CD4-positive, alpha-beta T cell (primary cell): Measurements from ENCODE around the gene NEXN. TPM values are rescaled to one million over a fixed set of nuclear protein-coding genes. Genes with fewer than 3 reads are reported as not detected.

Experiments
- ATAC-seq: fragments of 200-7000 bp; cut with Tn5 transposase; one replicate; pipeline ENCODE4 v1.10.0; 2022; ENCODE audit warnings: mild to moderate bottlenecking; ENCODE audit not compliant: poor library complexity
- CTCF ChIA-PET: fragments of 350-600 bp; sonication (Branson Sonifier 250); formaldehyde crosslinking; loops from one replicate; lab custom pipeline; 2021; ENCODE audit warnings: antibody characterized with exemption, inconsistent platforms; lab: Charles Lee
- POLR2A ChIA-PET: fragments of 350-600 bp; sonication (Branson Sonifier 250); formaldehyde crosslinking; loops from one replicate; lab custom pipeline; 2021; ENCODE audit warnings: antibody characterized with exemption, inconsistent platforms; lab: Charles Lee
- DNase-seq, 14 experiments: peaks; one replicate each; pipeline ENCODE4 v3.0.0-alpha.2; 2013 to 2020; ENCODE audit warnings: mixed read lengths in 2 of 14
- H3K27ac ChIP-seq, 2 donors: one replicate each; pipeline versions ENCODE4 v1.5.1 to v1.7.0; 2013; ENCODE audit warnings: low read length in 2 of 2, low read depth in 1 of 2, mild to moderate bottlenecking in 1 of 2
- H3K27me3 ChIP-seq, 2 experiments: 1 replicate in 1 of 2; 2 replicates in 1 of 2; pipeline versions ENCODE4 v1.6.1 to v1.7.0; 2013; ENCODE audit warnings: low read length in 2 of 2, control low read depth in 1 of 2, mild to moderate bottlenecking in 1 of 2, moderate library complexity in 1 of 2; ENCODE audit not compliant: insufficient read depth in 2 of 2, control insufficient read depth in 1 of 2
- H3K36me3 ChIP-seq: one replicate; pipeline ENCODE4 v1.6.1; 2013; ENCODE audit warnings: low read length, control low read depth; ENCODE audit not compliant: insufficient read depth
- H3K4me1 ChIP-seq: one replicate; pipeline ENCODE4 v1.6.1; 2013; ENCODE audit warnings: low read length, control low read depth; ENCODE audit not compliant: insufficient read depth
- H3K4me3 ChIP-seq: one replicate; pipeline ENCODE4 v1.5.1; 2013; ENCODE audit warnings: mild to moderate bottlenecking, low read length, moderate library complexity
- H3K9me3 ChIP-seq, 2 experiments: 1 replicate in 1 of 2; 2 replicates in 1 of 2; pipeline versions ENCODE4 v1.6.1 to v1.7.0; 2013; ENCODE audit warnings: low read length in 2 of 2, mild to moderate bottlenecking in 2 of 2, control low read depth in 1 of 2, moderate library complexity in 1 of 2; ENCODE audit not compliant: control insufficient read depth in 1 of 2, insufficient read depth in 1 of 2
- H3K27ac Mint-ChIP-seq: one replicate; pipeline ENCODE4 v1.8.0; 2020; ENCODE audit warnings: mixed read lengths
- H3K27me3 Mint-ChIP-seq: one replicate; pipeline ENCODE4 v1.8.0; 2021; ENCODE audit warnings: mixed read lengths
- H3K36me3 Mint-ChIP-seq: one replicate; pipeline ENCODE4 v1.8.0; 2021; ENCODE audit warnings: low read depth, mixed read lengths
- H3K4me1 Mint-ChIP-seq: one replicate; pipeline ENCODE4 v1.8.0; 2021; ENCODE audit warnings: low read depth, mixed read lengths
- H3K4me3 Mint-ChIP-seq: one replicate; pipeline ENCODE4 v1.8.0; 2020; ENCODE audit warnings: mild to moderate bottlenecking, mixed read lengths
- H3K9me3 Mint-ChIP-seq: one replicate; pipeline ENCODE4 v1.8.0; 2020; ENCODE audit warnings: mixed read lengths
- intact Hi-C, 2 experiments: fragments of 100-400 bp; cut with DNase I in 1 of 2; cut with micrococcal nuclease in 1 of 2; formaldehyde crosslinking; loops; one replicate each; pipeline versions ENCODE4 v1.15.1 to v1.9.0; 2023 to 2025; cut with DNase I, micrococcal nuclease
- total RNA-seq, 174 experiments: library from RNA in 2 of 174; stranded (reverse) in 2 of 174; gene quantifications; one replicate each; pipeline ENCODE4 v1.2.3 and lab custom pipeline; 2021 to 2026
- TF ChIP-seq, protein P1 (sequence below): fragments of 200-600 bp; IDR thresholded peaks from one replicate; pipeline ENCODE4 v1.8.0; 2022; ENCODE audit warnings: antibody characterized with exemption, mild to moderate bottlenecking

Gene NEXN
- total RNA-seq, 2 experiments from 2014 or later, result 0.25 TPM; not detected in 1

DNA sequence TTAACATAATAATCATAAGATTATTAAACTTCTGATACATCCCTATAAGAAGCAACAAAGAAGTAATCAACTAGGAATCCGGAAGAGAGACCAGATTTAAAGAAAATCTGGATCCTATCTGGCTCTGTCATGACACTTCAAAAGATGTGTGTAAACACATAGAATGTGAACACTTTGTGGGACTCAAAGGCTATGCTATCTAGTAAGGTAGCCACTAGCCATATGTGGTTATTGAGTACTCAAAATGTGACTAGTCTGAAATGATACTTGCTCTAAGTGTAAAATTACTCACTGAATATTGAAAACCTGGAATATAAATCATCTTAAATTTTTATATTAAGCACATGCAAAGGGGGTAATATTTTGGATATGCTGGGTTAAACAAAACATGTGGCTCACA, 81.8 kb downstream of the NEXN start:
- ATAC-seq, result no peak
- CTCF ChIA-PET, result no interaction called here
- no peaks in the 10 kb centered on the region for H3K9me3 Mint-ChIP-seq
- H3K36me3 Mint-ChIP-seq, result peaks cover 86% of the 10 kb centered on the region
- no peak for DNase-seq
- Histone ChIP-seq H3K4me3 (no peak overlapping the region), H3K27ac (no peak overlapping the region), H3K27me3 (no peaks in the 10 kb centered on the region), H3K36me3 (peaks cover 75% of the 10 kb centered on the region), H3K4me1 (peaks cover 24% of the 10 kb centered on the region), H3K9me3 (no peaks in the 10 kb centered on the region)
- POLR2A ChIA-PET, result interaction anchor here (7.8 kb wide), 1 partner anchor 8 kb away, joined by 67 read pairs; the partner anchor contains the start of gene FUBP1
- intact Hi-C loops, result loop anchor here (1.0 to 10.0 kb wide), 3 partner anchors 8 to 285 kb away; partner anchors contain the start of gene ZZZ3 (in 1 of the 2)
- H3K4me1 Mint-ChIP-seq, result peaks cover 77% of the 10 kb centered on the region
- no peak overlapping the region for H3K4me3 Mint-ChIP-seq
- H3K27me3 Mint-ChIP-seq, result no peaks in the 10 kb centered on the region
- no peak overlapping the region for H3K27ac Mint-ChIP-seq
- TF ChIP-seq, protein P1, sequence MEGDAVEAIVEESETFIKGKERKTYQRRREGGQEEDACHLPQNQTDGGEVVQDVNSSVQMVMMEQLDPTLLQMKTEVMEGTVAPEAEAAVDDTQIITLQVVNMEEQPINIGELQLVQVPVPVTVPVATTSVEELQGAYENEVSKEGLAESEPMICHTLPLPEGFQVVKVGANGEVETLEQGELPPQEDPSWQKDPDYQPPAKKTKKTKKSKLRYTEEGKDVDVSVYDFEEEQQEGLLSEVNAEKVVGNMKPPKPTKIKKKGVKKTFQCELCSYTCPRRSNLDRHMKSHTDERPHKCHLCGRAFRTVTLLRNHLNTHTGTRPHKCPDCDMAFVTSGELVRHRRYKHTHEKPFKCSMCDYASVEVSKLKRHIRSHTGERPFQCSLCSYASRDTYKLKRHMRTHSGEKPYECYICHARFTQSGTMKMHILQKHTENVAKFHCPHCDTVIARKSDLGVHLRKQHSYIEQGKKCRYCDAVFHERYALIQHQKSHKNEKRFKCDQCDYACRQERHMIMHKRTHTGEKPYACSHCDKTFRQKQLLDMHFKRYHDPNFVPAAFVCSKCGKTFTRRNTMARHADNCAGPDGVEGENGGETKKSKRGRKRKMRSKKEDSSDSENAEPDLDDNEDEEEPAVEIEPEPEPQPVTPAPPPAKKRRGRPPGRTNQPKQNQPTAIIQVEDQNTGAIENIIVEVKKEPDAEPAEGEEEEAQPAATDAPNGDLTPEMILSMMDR, result no peak

DNA sequence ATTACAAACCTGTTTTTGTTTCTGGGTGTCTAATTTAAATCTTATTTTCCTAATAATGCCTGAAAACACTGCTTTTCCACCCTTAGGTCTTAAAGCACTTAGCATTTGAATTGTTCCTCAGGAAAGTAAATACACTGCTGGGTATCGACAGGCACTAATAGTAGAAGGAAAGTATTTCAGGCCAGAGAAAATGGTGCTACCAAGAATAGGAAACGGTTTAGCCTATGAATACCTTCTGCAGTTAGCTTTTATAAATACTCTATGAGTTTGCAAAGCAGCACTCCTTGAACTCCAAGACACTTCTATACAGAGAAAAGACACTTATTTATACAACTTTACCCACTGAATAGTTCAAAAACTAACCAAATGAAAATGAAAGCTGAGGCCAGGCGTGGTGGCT, 83.7 kb downstream of the NEXN start:
- Histone ChIP-seq H3K4me1 (peaks cover 37% of the 10 kb centered on the region), H3K4me3 (no peak overlapping the region)
- intact Hi-C loops, result loop anchor here (5.0 to 10.0 kb wide), 2 partner anchors 140 to 287 kb away; partner anchors contain the start of gene ZZZ3 (in 1 of the 2)

DNA sequence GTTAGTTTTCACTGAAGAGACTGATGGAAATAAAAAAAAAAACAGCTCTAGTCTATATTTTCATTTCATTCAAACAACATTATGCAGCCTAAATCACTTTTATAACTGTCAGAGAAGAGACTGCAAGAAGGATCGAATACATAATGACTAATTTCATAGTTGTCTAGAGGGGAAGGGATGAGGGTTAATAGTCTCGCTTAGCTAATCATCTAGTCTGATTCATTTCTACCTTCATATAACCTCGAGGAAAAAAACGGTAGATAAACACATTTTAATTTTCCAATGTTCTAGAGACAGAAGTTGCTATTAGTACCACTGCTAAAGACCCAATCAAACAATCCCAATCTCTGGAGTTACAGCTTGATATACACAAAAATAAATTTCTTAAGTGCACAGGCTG, 87.0 kb downstream of the NEXN start:
- peaks cover 60% of the 10 kb centered on the region for H3K4me1 Mint-ChIP-seq
- Histone ChIP-seq H3K9me3 (no peaks in the 10 kb centered on the region), H3K27me3 (no peaks in the 10 kb centered on the region), H3K4me1 (peaks cover 49% of the 10 kb centered on the region), H3K27ac (no peak overlapping the region), H3K4me3 (peak overlapping the region; percentile 82), H3K36me3 (peaks cover 32% of the 10 kb centered on the region)
- TF ChIP-seq, protein P1, result no peak
- peak overlapping the region; percentile 79 for H3K4me3 Mint-ChIP-seq
- no peaks in the 10 kb centered on the region for H3K27me3 Mint-ChIP-seq
- H3K27ac Mint-ChIP-seq, result no peak overlapping the region
- H3K36me3 Mint-ChIP-seq, result peaks cover 53% of the 10 kb centered on the region
- intact Hi-C loops, result loop anchor here (5.0 to 10.0 kb wide), 3 partner anchors 198 to 291 kb away; partner anchors contain the start of genes MIGA1 (in 1 of the 2), USP33 (in 1 of the 2) and ZZZ3 (in 1 of the 2)
- DNase-seq, result no peak
- H3K9me3 Mint-ChIP-seq, result no peaks in the 10 kb centered on the region
- POLR2A ChIA-PET, result interaction anchor here (0.8 to 8.1 kb wide), 6 partner anchors 9 to 29 kb away, joined by 3 to 419 read pairs (median 6); partner anchors contain the start of gene DNAJB4
- CTCF ChIA-PET, result interaction anchor here (0.5 kb wide), 1 partner anchor 31 kb away, joined by 3 read pairs; no protein-coding TSS in a partner anchor
- no peak for ATAC-seq

More for the DNA sequence above, 83.7 kb downstream of the NEXN start:
- Mint-ChIP-seq H3K9me3 (no peaks in the 10 kb centered on the region), H3K4me1 (peaks cover 84% of the 10 kb centered on the region), H3K27ac (peak overlapping the region; percentile 54), H3K27me3 (no peaks in the 10 kb centered on the region), H3K36me3 (peaks cover 85% of the 10 kb centered on the region), H3K4me3 (peak overlapping the region; percentile 68)
- Histone ChIP-seq H3K27me3 (no peaks in the 10 kb centered on the region), H3K36me3 (peaks cover 63% of the 10 kb centered on the region), H3K27ac (no peak overlapping the region), H3K9me3 (no peaks in the 10 kb centered on the region)
- DNase-seq (no peak), ATAC-seq (no peak)
- TF ChIP-seq, protein P1, result no peak
- ChIA-PET POLR2A (no interaction called here), CTCF (interaction anchor here (1.3 kb wide), 1 partner anchor 14 kb away, joined by 4 read pairs; no protein-coding TSS in a partner anchor)
